ENCODE measurements around the gene DPP6. TPM values are rescaled to one million over a fixed set of nuclear protein-coding genes. Genes with fewer than 3 reads are reported as not detected.
A peak's percentile ranks its signal among the peaks of the same experiment; 100 is the strongest.

The DPP6 gene
- total and polyA plus RNA-seq, 10 donors: 0.11 to 8.7 (median 3.0) TPM

GRCh38 chr7:154844955-154845354 is 792.8 kb downstream of the DPP6 start:
- intact Hi-C loops (cut with DNase I; ENCODE audit: low total_unique reads): no loop called here
- WGBS, 5 donors: 80 to 92% (median 85%) methylated on average over 5 of the region's 5 CpGs
- peaks cover 0 to 10% (median 3%) of the 10 kb centered on the region in 8 donors for H3K9me3 ChIP-seq
- no peak for TF ChIP-seq POLR2AphosphoS5 (IDR thresholded peaks at IDR 0.05)
- TF ChIP-seq CTCF (IDR thresholded peaks at IDR 0.05 in 8 of 11, conservative IDR thresholded peaks at IDR 0.05 in 3 of 11): no peak
- no peak for TF ChIP-seq POLR2A (IDR thresholded peaks at IDR 0.05)
- no peak for DNase-seq
- H3K27ac ChIP-seq: no peak overlapping the region
- H3K27me3 ChIP-seq (replicated peaks in 1 of 7): peaks cover 0 to 25% (median 0%) of the 10 kb centered on the region in 7 donors
- H3K36me3 ChIP-seq: no peaks in the 10 kb centered on the region
- no peaks in the 10 kb centered on the region for H3K4me1 ChIP-seq
- no peak overlapping the region for H3K4me3 ChIP-seq

DNA sequence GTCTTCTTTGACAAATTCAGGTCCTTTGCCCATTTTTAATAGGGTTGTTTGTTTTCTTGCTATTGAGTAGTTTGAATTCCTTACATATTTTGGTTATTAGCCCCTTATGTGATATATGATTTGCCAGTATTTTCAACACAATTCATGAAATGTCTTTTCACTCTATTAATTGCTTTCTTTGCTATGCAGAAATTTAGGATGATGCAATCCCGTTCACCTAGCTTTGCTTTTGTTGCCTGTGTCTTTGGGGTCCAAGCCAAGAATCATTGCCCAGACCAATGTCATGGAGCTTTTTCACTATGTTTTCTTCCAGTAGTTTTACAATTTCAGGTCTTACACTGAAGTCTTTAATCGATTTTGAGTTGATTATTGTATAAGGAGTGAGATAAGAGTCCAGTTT is 796.3 kb downstream of the DPP6 start:
- intact Hi-C loops (cut with DNase I; ENCODE audit: low total_unique reads): no loop called here
- H3K36me3 ChIP-seq: no peaks in the 10 kb centered on the region

DNA sequence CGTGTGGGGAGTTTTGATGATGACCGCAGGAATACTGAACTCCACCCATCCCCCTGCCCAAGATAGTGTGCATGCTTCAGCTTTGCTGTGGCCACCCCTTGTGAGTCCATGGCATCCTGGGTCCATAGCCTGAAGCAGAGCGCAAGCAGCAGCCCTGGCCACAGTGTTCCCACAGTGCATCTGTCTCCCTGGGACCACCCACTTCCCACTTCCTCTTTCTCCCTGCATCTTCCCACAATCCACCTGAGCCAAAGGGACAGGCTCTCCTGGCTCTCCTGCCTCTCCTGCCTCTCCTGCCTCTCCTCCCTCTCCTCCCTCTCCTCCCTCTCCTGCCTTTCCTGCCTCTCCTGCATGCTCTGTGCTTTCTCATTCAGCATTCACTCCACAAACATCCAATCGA is 800.0 kb downstream of the DPP6 start:
- TF ChIP-seq POLR2A (IDR thresholded peaks at IDR 0.05): no peak
- TF ChIP-seq CTCF (IDR thresholded peaks at IDR 0.05 in 8 of 11, conservative IDR thresholded peaks at IDR 0.05 in 3 of 11): no peak
- no peak for TF ChIP-seq POLR2AphosphoS5 (IDR thresholded peaks at IDR 0.05)
- intact Hi-C loops (cut with DNase I; ENCODE audit: low total_unique reads): no loop called here
- Histone ChIP-seq H3K9me3 (peaks cover 0 to 22% (median 5%) of the 10 kb centered on the region in 8 donors), H3K4me3 (no peak overlapping the region), H3K4me1 (no peaks in the 10 kb centered on the region), H3K27ac (no peak overlapping the region), H3K36me3 (no peaks in the 10 kb centered on the region), H3K27me3 (replicated peaks in 1 of 7) (peaks cover 0 to 6% (median 0%) of the 10 kb centered on the region in 7 donors)
- peak; percentile 18 for DNase-seq
- 57 to 91% (median 81%) methylated on average over 4 of the region's 4 CpGs for WGBS, 5 donors

More for the DNA sequence above, 796.3 kb downstream of the DPP6 start:
- TF ChIP-seq POLR2A (IDR thresholded peaks at IDR 0.05) (no peak), POLR2AphosphoS5 (IDR thresholded peaks at IDR 0.05) (no peak), CTCF (IDR thresholded peaks at IDR 0.05 in 8 of 11, conservative IDR thresholded peaks at IDR 0.05 in 3 of 11) (no peak)
- H3K27me3 ChIP-seq (replicated peaks in 1 of 7): peaks cover 0 to 16% (median 0%) of the 10 kb centered on the region in 7 donors
- H3K4me1 ChIP-seq: no peaks in the 10 kb centered on the region
- no peak overlapping the region for H3K4me3 ChIP-seq
- 56 to 68% (median 60%) methylated on average over 2 of the region's 2 CpGs for WGBS, 5 donors
- no peak overlapping the region for H3K27ac ChIP-seq
- DNase-seq: no peak
- H3K9me3 ChIP-seq: peaks cover 0 to 22% (median 5%) of the 10 kb centered on the region in 8 donors

DNA sequence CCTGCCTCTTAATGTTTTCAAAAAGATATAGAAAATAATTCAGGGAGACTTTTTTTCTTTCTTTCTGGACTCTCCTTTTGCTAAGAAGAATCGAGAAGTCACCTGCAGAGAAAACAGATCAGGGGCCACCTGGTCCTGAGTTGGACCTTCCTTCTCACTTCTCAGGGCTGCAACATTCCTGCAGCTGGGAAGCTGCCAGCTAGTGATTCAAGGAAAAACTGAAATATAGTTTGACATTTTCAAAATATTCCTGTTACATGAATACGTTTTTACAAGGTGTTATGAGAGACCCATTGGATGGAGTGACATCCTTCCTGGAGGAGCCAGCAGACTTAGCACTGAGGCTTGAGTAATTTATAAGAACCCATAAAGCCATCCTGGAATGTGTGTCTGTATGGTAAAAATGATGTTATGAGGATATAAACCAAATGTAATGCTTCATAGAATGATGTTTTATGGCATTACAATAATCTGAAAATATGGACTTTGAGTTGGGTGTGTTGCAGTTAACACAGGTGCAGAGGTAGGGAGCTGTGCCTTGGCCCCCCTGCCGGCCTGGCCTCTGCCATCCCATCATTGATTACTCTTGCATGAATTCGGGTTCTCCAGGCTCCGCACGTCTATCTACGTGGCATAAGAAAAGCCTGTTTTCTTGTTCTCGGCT is 801.0 kb downstream of the DPP6 start:
- H3K4me3 ChIP-seq: no peak overlapping the region
- 82 to 94% (median 85%) methylated on average over 8 of the region's 8 CpGs for WGBS, 5 donors
- no peak overlapping the region for H3K27ac ChIP-seq
- DNase-seq: no peak
- no peak for TF ChIP-seq CTCF (IDR thresholded peaks at IDR 0.05 in 8 of 11, conservative IDR thresholded peaks at IDR 0.05 in 3 of 11)
- TF ChIP-seq POLR2A (IDR thresholded peaks at IDR 0.05): no peak
- no peak for TF ChIP-seq POLR2AphosphoS5 (IDR thresholded peaks at IDR 0.05)
- intact Hi-C loops (cut with DNase I; ENCODE audit: low total_unique reads): no loop called here
- H3K4me1 ChIP-seq: no peaks in the 10 kb centered on the region
- peaks cover 0 to 22% (median 5%) of the 10 kb centered on the region in 8 donors for H3K9me3 ChIP-seq
- H3K36me3 ChIP-seq: no peaks in the 10 kb centered on the region
- peaks cover 0 to 6% (median 0%) of the 10 kb centered on the region in 7 donors for H3K27me3 ChIP-seq (replicated peaks in 1 of 7)
